Measurements from ENCODE around the gene VPS25.
"Not testable (repeated sequence)": the region's sequence is repeated elsewhere in the genome, so short reads cannot be mapped to it uniquely, and the experiment has no call there.

VPS25 gene

DNA sequence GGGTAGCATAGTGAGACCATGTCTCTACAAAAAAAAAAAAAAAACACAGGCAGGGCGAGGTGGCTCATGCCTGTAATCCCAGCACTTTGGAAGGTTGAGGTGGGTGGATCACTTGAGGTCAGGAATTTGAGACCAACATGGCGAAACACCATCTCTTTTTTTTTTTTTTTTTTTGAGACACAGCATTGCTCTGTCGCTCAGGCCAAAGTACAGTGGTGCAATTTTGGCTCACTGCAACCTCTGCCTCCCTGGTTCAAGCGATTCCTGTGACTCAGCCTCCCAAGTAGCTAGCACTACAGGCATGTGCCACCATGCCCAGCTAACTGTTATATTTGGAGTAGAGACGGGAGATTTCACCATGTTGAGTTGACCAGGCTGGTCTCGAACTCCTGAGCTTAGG, 7.1 kb upstream of the VPS25 start:
- Histone ChIP-seq H2AFZ (ENCODE audit: low read depth, low read length) (no peak overlapping the region), H3K9ac (ENCODE audit: low read depth, low read length) (no peak overlapping the region), H3K27me3 (ENCODE audit: insufficient read depth, low read length, poor library complexity) (peaks cover 8% of the 10 kb centered on the region), H3K4me3 (ENCODE audit: low read depth in 1 of 2, low read length in 2 of 2) (no peak overlapping the region), H3K4me2 (ENCODE audit: insufficient read depth, low read length) (no peak overlapping the region), H3K9me3 (ENCODE audit: insufficient read depth, low read length, severe bottlenecking) (no peaks in the 10 kb centered on the region), H3K4me1 (ENCODE audit: insufficient read depth, low read length) (peaks cover 12% of the 10 kb centered on the region), H3K27ac (ENCODE audit: low read length) (no peak overlapping the region), H3K79me2 (ENCODE audit: insufficient read depth, low read length) (no peaks in the 10 kb centered on the region), H4K20me1 (ENCODE audit: insufficient read depth, low read length) (no peaks in the 10 kb centered on the region), H3K36me3 (ENCODE audit: insufficient read depth, low read length) (no peaks in the 10 kb centered on the region)
- DNase-seq (no peak), ATAC-seq (ENCODE audit: insufficient read depth, low read depth) (no peak)
- TF ChIP-seq, protein P1, sequence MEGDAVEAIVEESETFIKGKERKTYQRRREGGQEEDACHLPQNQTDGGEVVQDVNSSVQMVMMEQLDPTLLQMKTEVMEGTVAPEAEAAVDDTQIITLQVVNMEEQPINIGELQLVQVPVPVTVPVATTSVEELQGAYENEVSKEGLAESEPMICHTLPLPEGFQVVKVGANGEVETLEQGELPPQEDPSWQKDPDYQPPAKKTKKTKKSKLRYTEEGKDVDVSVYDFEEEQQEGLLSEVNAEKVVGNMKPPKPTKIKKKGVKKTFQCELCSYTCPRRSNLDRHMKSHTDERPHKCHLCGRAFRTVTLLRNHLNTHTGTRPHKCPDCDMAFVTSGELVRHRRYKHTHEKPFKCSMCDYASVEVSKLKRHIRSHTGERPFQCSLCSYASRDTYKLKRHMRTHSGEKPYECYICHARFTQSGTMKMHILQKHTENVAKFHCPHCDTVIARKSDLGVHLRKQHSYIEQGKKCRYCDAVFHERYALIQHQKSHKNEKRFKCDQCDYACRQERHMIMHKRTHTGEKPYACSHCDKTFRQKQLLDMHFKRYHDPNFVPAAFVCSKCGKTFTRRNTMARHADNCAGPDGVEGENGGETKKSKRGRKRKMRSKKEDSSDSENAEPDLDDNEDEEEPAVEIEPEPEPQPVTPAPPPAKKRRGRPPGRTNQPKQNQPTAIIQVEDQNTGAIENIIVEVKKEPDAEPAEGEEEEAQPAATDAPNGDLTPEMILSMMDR (IDR thresholded peaks at IDR 0.05; ENCODE audit: borderline replicate concordance, extremely low read depth, low read length, poor library complexity, severe bottlenecking) = no peak
- no peak for TF ChIP-seq EZH2 (IDR thresholded peaks at IDR 0.05; ENCODE audit: borderline replicate concordance, low read depth, low read length, severe bottlenecking)

DNA sequence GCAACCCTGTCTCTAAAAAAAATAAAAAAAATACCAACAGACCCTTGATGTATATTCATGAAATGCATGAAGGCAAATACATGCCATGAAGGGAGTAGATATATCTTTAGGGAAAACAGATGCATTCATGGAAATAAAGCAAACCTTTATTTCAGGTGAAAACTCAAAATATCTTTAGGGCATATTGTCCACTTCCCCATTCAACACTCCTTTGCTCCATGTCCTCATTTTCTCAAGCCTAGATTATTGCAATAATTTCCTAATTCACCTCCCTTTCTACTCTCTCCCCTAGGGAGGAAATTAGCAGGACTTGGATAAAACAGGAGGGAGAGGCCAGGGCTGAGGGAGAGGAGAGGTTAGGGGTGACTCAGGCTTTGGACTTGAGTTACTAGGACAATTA, 5.7 kb upstream of the VPS25 start:
- H2AFZ ChIP-seq (ENCODE audit: low read depth, low read length) = no peak overlapping the region
- H4K20me1 ChIP-seq (ENCODE audit: insufficient read depth, low read length) = no peaks in the 10 kb centered on the region
- no peaks in the 10 kb centered on the region for H3K36me3 ChIP-seq (ENCODE audit: insufficient read depth, low read length)
- no peak overlapping the region for H3K4me2 ChIP-seq (ENCODE audit: insufficient read depth, low read length)
- no peak overlapping the region for H3K27ac ChIP-seq (ENCODE audit: low read length)
- peaks cover 6% of the 10 kb centered on the region for H3K4me1 ChIP-seq (ENCODE audit: insufficient read depth, low read length)
- no peak overlapping the region for H3K4me3 ChIP-seq (ENCODE audit: low read depth in 1 of 2, low read length in 2 of 2)
- H3K27me3 ChIP-seq (ENCODE audit: insufficient read depth, low read length, poor library complexity) = no peaks in the 10 kb centered on the region
- H3K9ac ChIP-seq (ENCODE audit: low read depth, low read length) = no peak overlapping the region
- TF ChIP-seq, protein P1 (IDR thresholded peaks at IDR 0.05; ENCODE audit: borderline replicate concordance, extremely low read depth, low read length, poor library complexity, severe bottlenecking) = no peak
- TF ChIP-seq EZH2 (IDR thresholded peaks at IDR 0.05; ENCODE audit: borderline replicate concordance, low read depth, low read length, severe bottlenecking) = no peak
- DNase-seq (no peak), ATAC-seq (ENCODE audit: insufficient read depth, low read depth) (no peak)
- H3K79me2 ChIP-seq (ENCODE audit: insufficient read depth, low read length) = 0 out of 2 replicates have a peak, but pooled peaks cover under 1% of the 10 kb centered on the region
- H3K9me3 ChIP-seq (ENCODE audit: insufficient read depth, low read length, severe bottlenecking) = no peaks in the 10 kb centered on the region

GRCh38 chr17:42768006-42768405, 5.2 kb upstream of the VPS25 start:
- DNase-seq; H4K20me1 ChIP-seq (ENCODE audit: insufficient read depth, low read length); H3K4me2 ChIP-seq (ENCODE audit: insufficient read depth, low read length); H3K9me3 ChIP-seq (ENCODE audit: insufficient read depth, low read length, severe bottlenecking); H3K79me2 ChIP-seq (ENCODE audit: insufficient read depth, low read length); H3K9ac ChIP-seq (ENCODE audit: low read depth, low read length); H3K36me3 ChIP-seq (ENCODE audit: insufficient read depth, low read length); H3K27me3 ChIP-seq (ENCODE audit: insufficient read depth, low read length, poor library complexity); H3K27ac ChIP-seq (ENCODE audit: low read length); ATAC-seq (ENCODE audit: insufficient read depth, low read depth); H3K4me1 ChIP-seq (ENCODE audit: insufficient read depth, low read length); H2AFZ ChIP-seq (ENCODE audit: low read depth, low read length); H3K4me3 ChIP-seq (ENCODE audit: low read depth in 1 of 2, low read length in 2 of 2): not testable (repeated sequence)

DNA sequence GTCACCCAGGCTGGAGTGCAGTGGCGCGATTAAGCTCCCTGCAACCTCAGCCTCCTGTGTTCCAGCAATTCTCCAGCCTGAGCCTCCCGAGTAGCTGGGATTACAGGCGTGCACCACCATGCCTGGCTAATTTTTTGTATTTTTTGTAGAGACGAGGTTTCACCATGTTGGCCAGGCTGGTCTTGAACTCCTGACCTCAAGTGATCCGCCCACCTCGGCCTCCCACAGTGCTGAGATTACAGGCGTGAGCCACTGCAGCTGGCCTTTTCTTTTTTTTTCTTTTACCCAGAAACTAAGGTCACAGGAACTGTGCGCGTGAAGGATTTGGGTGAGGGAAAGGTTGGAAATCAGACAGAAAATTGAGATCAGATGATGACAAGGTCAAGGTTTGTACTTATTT, 3.3 kb upstream of the VPS25 start:
- peaks cover 22% of the 10 kb centered on the region for H3K79me2 ChIP-seq (ENCODE audit: insufficient read depth, low read length)
- DNase-seq; H3K4me2 ChIP-seq (ENCODE audit: insufficient read depth, low read length); H3K4me3 ChIP-seq (ENCODE audit: low read depth in 1 of 2, low read length in 2 of 2); H3K36me3 ChIP-seq (ENCODE audit: insufficient read depth, low read length); H3K27ac ChIP-seq (ENCODE audit: low read length); H4K20me1 ChIP-seq (ENCODE audit: insufficient read depth, low read length); H2AFZ ChIP-seq (ENCODE audit: low read depth, low read length); ATAC-seq (ENCODE audit: insufficient read depth, low read depth); H3K27me3 ChIP-seq (ENCODE audit: insufficient read depth, low read length, poor library complexity); H3K9me3 ChIP-seq (ENCODE audit: insufficient read depth, low read length, severe bottlenecking); H3K9ac ChIP-seq (ENCODE audit: low read depth, low read length): not testable (repeated sequence)
- peaks cover 23% of the 10 kb centered on the region for H3K4me1 ChIP-seq (ENCODE audit: insufficient read depth, low read length)

All from DND-41 (cell line).